ENCODE data around the gene CCR6.

DNA sequence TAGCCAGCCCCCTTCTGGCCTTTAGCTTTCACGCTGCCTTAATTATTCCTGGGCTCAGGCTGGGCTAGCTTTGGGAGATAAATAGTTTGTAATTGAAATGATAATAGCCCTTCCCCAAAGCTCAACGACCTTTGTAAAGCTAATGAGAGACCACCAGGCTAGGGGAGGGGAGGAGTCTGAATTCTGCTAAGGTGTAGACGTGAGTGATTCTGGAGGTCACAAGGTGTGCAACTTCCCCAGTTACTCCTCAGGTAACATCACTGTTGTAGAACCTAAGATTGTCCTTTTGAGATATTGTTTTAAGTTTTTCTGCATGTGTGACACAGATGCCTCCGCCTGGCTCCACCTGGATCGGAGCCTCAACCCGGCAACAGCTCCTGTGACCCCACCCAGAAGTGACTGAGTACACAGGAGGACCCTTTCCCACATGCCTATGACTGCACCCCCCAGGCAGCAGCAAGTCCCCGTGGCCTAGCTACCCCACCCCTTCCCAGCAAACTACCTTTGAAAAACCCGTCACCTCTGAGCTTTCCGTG is 40.6 kb downstream of the CCR6 start:
- no peak for TF ChIP-seq POLR2A (IDR thresholded peaks at IDR 0.05)
- TF ChIP-seq, protein P1, sequence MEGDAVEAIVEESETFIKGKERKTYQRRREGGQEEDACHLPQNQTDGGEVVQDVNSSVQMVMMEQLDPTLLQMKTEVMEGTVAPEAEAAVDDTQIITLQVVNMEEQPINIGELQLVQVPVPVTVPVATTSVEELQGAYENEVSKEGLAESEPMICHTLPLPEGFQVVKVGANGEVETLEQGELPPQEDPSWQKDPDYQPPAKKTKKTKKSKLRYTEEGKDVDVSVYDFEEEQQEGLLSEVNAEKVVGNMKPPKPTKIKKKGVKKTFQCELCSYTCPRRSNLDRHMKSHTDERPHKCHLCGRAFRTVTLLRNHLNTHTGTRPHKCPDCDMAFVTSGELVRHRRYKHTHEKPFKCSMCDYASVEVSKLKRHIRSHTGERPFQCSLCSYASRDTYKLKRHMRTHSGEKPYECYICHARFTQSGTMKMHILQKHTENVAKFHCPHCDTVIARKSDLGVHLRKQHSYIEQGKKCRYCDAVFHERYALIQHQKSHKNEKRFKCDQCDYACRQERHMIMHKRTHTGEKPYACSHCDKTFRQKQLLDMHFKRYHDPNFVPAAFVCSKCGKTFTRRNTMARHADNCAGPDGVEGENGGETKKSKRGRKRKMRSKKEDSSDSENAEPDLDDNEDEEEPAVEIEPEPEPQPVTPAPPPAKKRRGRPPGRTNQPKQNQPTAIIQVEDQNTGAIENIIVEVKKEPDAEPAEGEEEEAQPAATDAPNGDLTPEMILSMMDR (IDR thresholded peaks at IDR 0.05): no peak
